Fibroblast of skin of abdomen (primary cell): ENCODE data around the gene ASB16. TPM values are rescaled to one million over a fixed set of nuclear protein-coding genes. Genes with fewer than 3 reads are reported as not detected.
A peak's percentile ranks its signal among the peaks of the same experiment; 100 is the strongest.
"Not testable (repeated sequence)": the region's sequence is repeated elsewhere in the genome, so short reads cannot be mapped to it uniquely, and the experiment has no call there.

ENCODE experiments used
- DNase-seq: peaks from one replicate; pipeline ENCODE4 v3.0.0-alpha.2; 2013
- polyA plus RNA-seq, 2 experiments: library from polyadenylated mRNA; unstranded; fragments of 120-200 nt; gene quantifications; one replicate each; pipeline ENCODE4 v1.2.1, GENCODE V29; 2013; ENCODE audit not compliant: insufficient read length in 2 of 2

Gene ASB16
- 0.94 TPM for polyA plus RNA-seq (2013, experiment 1 of 2; ENCODE audit: insufficient read length)
- polyA plus RNA-seq (2013, experiment 2 of 2; ENCODE audit: insufficient read length), result 1.0 TPM

GRCh38 chr17:44170499-44171201, at the start of gene ASB16:
Gene ASB16, plus strand, starts transcription at chr17:44170704. Its CDS starts 86 bp downstream, at chr17:44170790.
- no peak for DNase-seq

GRCh38 chr17:44120851-44121605, 49.5 kb upstream of the ASB16 start:
- DNase-seq, result no peak

GRCh38 chr17:44121997-44122815, 48.3 kb upstream of the ASB16 start:
- no peak for DNase-seq

- no peak for DNase-seq
Observed at GRCh38 chr17:44122816-44123355, 47.6 kb upstream of the ASB16 start.

GRCh38 chr17:44123356-44124117, 47.0 kb upstream of the ASB16 start, which contains the start of gene HDAC5:
Gene HDAC5, minus strand, starts transcription at chr17:44123641. Its CDS starts 6,126 bp downstream, at chr17:44117515.
- DNase-seq, result peak; percentile 95

GRCh38 chr17:44124118-44124438, 46.4 kb upstream of the ASB16 start:
- no peak for DNase-seq

- no peak for DNase-seq
Observed at GRCh38 chr17:44128383-44128782, 42.1 kb upstream of the ASB16 start.

GRCh38 chr17:44130693-44131349, 39.7 kb upstream of the ASB16 start:
- no peak for DNase-seq

GRCh38 chr17:44131372-44131771, 39.1 kb upstream of the ASB16 start:
- DNase-seq, result not testable (repeated sequence)

- DNase-seq, result no peak
Observed at GRCh38 chr17:44132275-44132821, 38.2 kb upstream of the ASB16 start.

- no peak for DNase-seq
Observed at GRCh38 chr17:44133918-44134476, 36.5 kb upstream of the ASB16 start.

- DNase-seq, result no peak
Observed at GRCh38 chr17:44134752-44135568, 35.5 kb upstream of the ASB16 start.

- DNase-seq, result peak; percentile 99
Observed at GRCh38 chr17:44137891-44138709, 32.4 kb upstream of the ASB16 start.

GRCh38 chr17:44143921-44144320, 26.6 kb upstream of the ASB16 start:
- not testable (repeated sequence) for DNase-seq

- DNase-seq, result no peak
Observed at GRCh38 chr17:44144966-44145739, 25.4 kb upstream of the ASB16 start.

GRCh38 chr17:44146375-44147346, 23.8 kb upstream of the ASB16 start:
- no peak for DNase-seq

- no peak for DNase-seq
Observed at GRCh38 chr17:44147812-44148211, 22.7 kb upstream of the ASB16 start.
